Umbilical cord (tissue), 1 donor: ENCODE data around the gene ELMO3. TPM values are rescaled to one million over a fixed set of nuclear protein-coding genes. Genes with fewer than 3 reads are reported as not detected.

Experiments used
- total RNA-seq: library from RNA; depleted of rRNA; stranded (reverse); fragments of >200 nt; gene quantifications from one replicate; pipeline ENCODE4 v1.2.3, GENCODE V29; 2014; ENCODE audit warnings: low replicate concordance; ENCODE audit not compliant: insufficient read depth

The ELMO3 gene
- total RNA-seq, 1 donor from 2014 or later = not detected

Other genes starting within 250 kb of the ELMO3 start
- gene CES3, start 237.9 kb upstream of the ELMO3 start, total RNA-seq = 3.4 TPM
- gene CES4A, start 210.5 kb upstream of the ELMO3 start, total RNA-seq = 4.1 TPM
- gene CBFB, start 170.0 kb upstream of the ELMO3 start, total RNA-seq = 51.3 TPM
- gene PHAF1, start 89.2 kb upstream of the ELMO3 start, total RNA-seq = 18.5 TPM
- gene B3GNT9, start 48.1 kb upstream of the ELMO3 start, total RNA-seq = 37.3 TPM
- gene TRADD, start 39.2 kb upstream of the ELMO3 start, total RNA-seq = 10.8 TPM
- gene FBXL8, start 39.2 kb upstream of the ELMO3 start, total RNA-seq = 9.6 TPM
- gene HSF4, start 34.4 kb upstream of the ELMO3 start, total RNA-seq = 17.3 TPM
- 17.1 TPM for gene NOL3, start 28.6 kb upstream of the ELMO3 start, total RNA-seq
- 2.6 TPM for gene MATCAP1, start 15.2 kb upstream of the ELMO3 start, total RNA-seq
- 0.24 TPM for gene EXOC3L1, start 9.0 kb upstream of the ELMO3 start, total RNA-seq
- gene E2F4, start 7.0 kb upstream of the ELMO3 start, total RNA-seq = 85.7 TPM
- gene TMEM208, start 28.0 kb downstream of the ELMO3 start, total RNA-seq = 5.5 TPM
- gene FHOD1, start 48.4 kb downstream of the ELMO3 start, total RNA-seq = 2.6 TPM
- 1.2 TPM for gene SLC9A5, start 49.8 kb downstream of the ELMO3 start, total RNA-seq
- gene PLEKHG4, start 80.4 kb downstream of the ELMO3 start, total RNA-seq = 20.9 TPM
- 3.4 TPM for gene KCTD19, start 127.6 kb downstream of the ELMO3 start, total RNA-seq
- 1.9 TPM for gene LRRC36, start 127.7 kb downstream of the ELMO3 start, total RNA-seq
- 26.5 TPM for gene TPPP3, start 194.4 kb downstream of the ELMO3 start, total RNA-seq
- 5.3 TPM for gene ZDHHC1, start 217.3 kb downstream of the ELMO3 start, total RNA-seq
- 1.4 TPM for gene HSD11B2, start 232.0 kb downstream of the ELMO3 start, total RNA-seq